Adrenal gland (tissue), 12 donors: ENCODE data around the gene MYRFL. TPM values are rescaled to one million over a fixed set of nuclear protein-coding genes. Genes with fewer than 3 reads are reported as not detected.
A peak's percentile ranks its signal among the peaks of the same experiment; 100 is the strongest.

Experiments
- DNase-seq, 7 donors: peaks; one replicate each; pipeline ENCODE4 v3.0.0-alpha.2; 2019 to 2020
- H3K27ac ChIP-seq, 5 donors: fragments of 200-600 bp; sonication (generic) in 4 of 5; 1 replicate in 3 of 5; 2 replicates in 2 of 5; pipeline versions ENCODE4 v1.5.1 to v1.8.0; 2016 to 2020; ENCODE audit warnings: mild to moderate bottlenecking in 1 of 5
- H3K27me3 ChIP-seq: fragments of 200-600 bp; 2 replicates; pipeline ENCODE4 v1.8.0; 2021
- H3K36me3 ChIP-seq, 2 donors: fragments of 200-600 bp; replicated peaks in 1 of 2; 1 replicate in 1 of 2; 2 replicates in 1 of 2; pipeline versions ENCODE4 v1.5.1 to v1.8.0; 2018 to 2022
- H3K4me1 ChIP-seq, 2 donors: fragments of 200-600 bp; replicated peaks in 1 of 2; 1 replicate in 1 of 2; 2 replicates in 1 of 2; pipeline versions ENCODE4 v1.5.1 to v1.8.0; 2018 to 2021
- H3K4me3 ChIP-seq, 4 donors: fragments of 200-600 bp; sonication (generic) in 3 of 4; one replicate each; pipeline ENCODE4 v1.5.1; 2016 to 2018
- H3K9me3 ChIP-seq, 3 donors: fragments of 200-600 bp; sonication (generic) in 1 of 3; replicated peaks in 1 of 3; 1 replicate in 2 of 3; 2 replicates in 1 of 3; pipeline versions ENCODE4 v1.5.1 to v1.8.0; 2016 to 2021
- POLR2A ChIP-seq, 2 donors: fragments of 450-650 bp; IDR thresholded peaks; one replicate each; pipeline ENCODE4 v1.6.1; 2017; ENCODE audit warnings: antibody characterized with exemption in 2 of 2, mild to moderate bottlenecking in 2 of 2, moderate library complexity in 1 of 2
- WGBS, 4 donors: extraction: QIAGEN DNeasy Blood & Tissue Kit in 2 of 4; methylation state at CpG; one replicate each; pipeline versions ENCODE4 v1.1.5 to v1.1.7; 2013 to 2017; 5-methylcytosine and 5-hydroxymethylcytosine counted together
- intact Hi-C, 2 donors: fragments of 100-400 bp; cut with DNase I; formaldehyde crosslinking; loops; one replicate each; pipeline versions ENCODE4 v1.14.1 to v1.15.0; 2022 to 2023
- polyA plus RNA-seq, 3 donors: library from polyadenylated mRNA; stranded (reverse); fragments of 200-250 nt in 2 of 3; fragments of 350-450 nt in 1 of 3; fragmentation: Illumina TruSeq in 1 of 3; extraction: RNeasy Lipid Tissue Mini Kit (QIAGEN cat#74804) in 1 of 3; gene quantifications; one replicate each; pipeline ENCODE4 v1.2.3, GENCODE V29; 2013 to 2014
- total RNA-seq, 9 donors: library from RNA; depleted of rRNA in 4 of 9; stranded (reverse); fragments of >200 nt in 4 of 9; fragments of 120-200 nt in 1 of 9; fragmentation: NEBNext Ultra II Directional in 1 of 9; extraction: Animal tissue kit (Norgen Biotek cat#: 25700) in 1 of 9; gene quantifications; one replicate each; pipeline versions ENCODE4 v1.1.0 to v1.2.4, GENCODE V29; 2013 to 2023
- TF ChIP-seq, protein P1 (sequence below), 6 experiments: fragments of 450-650 bp in 4 of 6; fragments of 200-600 bp in 2 of 6; sonication (generic) in 1 of 6; IDR thresholded peaks; 1 replicate in 5 of 6; 2 replicates in 1 of 6; pipeline versions ENCODE4 v1.5.1 to v1.8.0; 2016 to 2021; ENCODE audit warnings: antibody characterized with exemption in 6 of 6, mild to moderate bottlenecking in 2 of 6, moderate library complexity in 1 of 6
- donor health status: healthy with polysubstance abuse.
- donor health status: Bipolar disorder and iron deficiency.
- donor health status: DM: yes; HTN: yes; CAD: no.
- donor health status: DM: no; HTN: no; CAD: no.
- donor health status: DM: no; HTN: no; CAD: no.
- donor health status: DM: yes; HTN: yes; CAD: no.

The MYRFL gene
- total and polyA plus RNA-seq, 12 donors = 0.07 to 1.00 (median 0.30) TPM

DNA sequence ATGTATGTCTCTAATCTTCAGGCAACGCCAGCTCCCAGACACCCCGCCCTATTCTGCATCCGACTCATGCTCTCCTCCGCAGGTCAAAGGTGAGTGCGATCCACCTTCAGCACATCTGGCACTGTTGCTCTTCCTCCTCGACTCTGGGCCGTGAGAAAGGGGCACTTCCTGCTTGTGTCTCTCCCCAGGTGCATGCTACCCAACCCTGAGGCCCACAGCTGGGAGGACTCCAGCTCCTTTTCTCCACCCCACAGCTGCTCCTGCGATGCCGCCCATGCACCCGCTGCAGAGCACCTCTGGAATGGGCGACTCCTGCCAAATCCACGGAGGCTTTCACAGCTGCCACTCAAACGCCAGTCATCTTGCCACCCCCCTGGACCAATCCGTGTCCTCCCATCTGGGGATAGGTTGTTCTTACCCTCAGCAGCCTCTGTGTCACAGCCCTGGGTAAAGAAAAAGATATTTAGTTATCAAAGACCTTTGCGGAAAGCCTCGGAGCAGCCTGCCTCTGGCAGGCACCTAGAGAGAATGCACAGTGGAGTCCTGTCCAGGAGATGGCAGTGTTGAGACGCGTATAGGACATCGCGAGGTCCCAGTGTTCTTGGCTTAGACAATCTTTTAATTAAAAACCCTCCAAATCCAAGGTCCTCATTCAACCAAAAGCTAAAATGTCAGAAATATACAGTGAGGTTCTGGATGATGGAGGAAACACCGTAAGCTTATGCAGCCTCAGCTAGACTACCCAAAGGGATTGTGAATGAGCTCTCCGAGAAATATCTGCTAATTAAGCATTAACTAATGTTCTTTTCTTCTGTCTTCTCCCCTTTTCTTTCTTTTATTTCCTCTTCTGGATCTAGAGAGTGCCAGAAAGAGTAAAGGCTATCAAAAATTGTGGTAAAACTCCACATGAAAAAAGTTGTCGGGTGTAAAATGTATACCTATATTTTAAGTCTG is 54.3 kb downstream of the MYRFL start:
- H3K4me1 ChIP-seq = peaks cover 2 to 9% of the 10 kb centered on the region in 2 donors
- H3K36me3 ChIP-seq = no peaks in the 10 kb centered on the region
- DNase-seq = peak; percentile 60 to 92 (median 82)
- TF ChIP-seq POLR2A (IDR thresholded peaks at IDR 0.05) = no peak
- TF ChIP-seq, protein P1, sequence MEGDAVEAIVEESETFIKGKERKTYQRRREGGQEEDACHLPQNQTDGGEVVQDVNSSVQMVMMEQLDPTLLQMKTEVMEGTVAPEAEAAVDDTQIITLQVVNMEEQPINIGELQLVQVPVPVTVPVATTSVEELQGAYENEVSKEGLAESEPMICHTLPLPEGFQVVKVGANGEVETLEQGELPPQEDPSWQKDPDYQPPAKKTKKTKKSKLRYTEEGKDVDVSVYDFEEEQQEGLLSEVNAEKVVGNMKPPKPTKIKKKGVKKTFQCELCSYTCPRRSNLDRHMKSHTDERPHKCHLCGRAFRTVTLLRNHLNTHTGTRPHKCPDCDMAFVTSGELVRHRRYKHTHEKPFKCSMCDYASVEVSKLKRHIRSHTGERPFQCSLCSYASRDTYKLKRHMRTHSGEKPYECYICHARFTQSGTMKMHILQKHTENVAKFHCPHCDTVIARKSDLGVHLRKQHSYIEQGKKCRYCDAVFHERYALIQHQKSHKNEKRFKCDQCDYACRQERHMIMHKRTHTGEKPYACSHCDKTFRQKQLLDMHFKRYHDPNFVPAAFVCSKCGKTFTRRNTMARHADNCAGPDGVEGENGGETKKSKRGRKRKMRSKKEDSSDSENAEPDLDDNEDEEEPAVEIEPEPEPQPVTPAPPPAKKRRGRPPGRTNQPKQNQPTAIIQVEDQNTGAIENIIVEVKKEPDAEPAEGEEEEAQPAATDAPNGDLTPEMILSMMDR (IDR thresholded peaks at IDR 0.05) = peak; percentile 68 to 91 (median 86)
- H3K27me3 ChIP-seq = no peaks in the 10 kb centered on the region
- 23 to 34% (median 31%) methylated on average over 17 to 23 of the region's 23 CpGs for WGBS, 4 donors
- H3K4me3 ChIP-seq = peak overlapping the region in 1 of 4 donors; percentile 27
- H3K9me3 ChIP-seq = no peaks in the 10 kb centered on the region
- intact Hi-C loops = loop anchor here in 1 of 2 donors (5.0 kb wide), 2 partner anchors 97 to 843 kb away; no protein-coding TSS in a partner anchor
- no peak overlapping the region for H3K27ac ChIP-seq

DNA sequence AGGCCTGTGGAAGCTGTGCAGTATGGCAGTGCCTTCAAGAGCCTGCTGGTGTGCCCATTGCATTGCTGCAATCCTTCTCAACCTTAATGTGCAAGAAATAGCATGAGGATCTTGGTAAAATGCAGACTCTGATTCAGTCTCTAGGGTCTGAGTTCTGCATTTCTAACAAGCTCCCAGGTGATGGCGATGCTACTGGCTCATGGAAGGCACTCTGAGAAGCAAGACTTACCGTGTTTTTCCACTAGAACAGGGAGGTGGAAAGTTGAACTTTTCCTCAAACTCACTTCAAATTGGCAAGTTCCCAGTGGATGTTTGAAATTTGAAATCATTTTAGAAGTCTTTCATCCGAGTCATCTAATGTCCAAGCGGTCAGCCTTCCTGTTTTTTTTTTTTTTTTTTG is 55.5 kb downstream of the MYRFL start:
- no peaks in the 10 kb centered on the region for H3K9me3 ChIP-seq
- H3K4me3 ChIP-seq = no peak overlapping the region
- DNase-seq = no peak
- TF ChIP-seq POLR2A (IDR thresholded peaks at IDR 0.05) = no peak
- TF ChIP-seq, protein P1 (IDR thresholded peaks at IDR 0.05) = no peak
- no peaks in the 10 kb centered on the region for H3K36me3 ChIP-seq
- WGBS, 4 donors = 75 to 86% (median 82%) methylated on average over 4 of the region's 4 CpGs
- no peak overlapping the region for H3K27ac ChIP-seq
- H3K27me3 ChIP-seq = no peaks in the 10 kb centered on the region
- intact Hi-C loops = loop anchor here (5.0 to 10.0 kb wide), 3 partner anchors 697 to 854 kb away; no protein-coding TSS in a partner anchor
- H3K4me1 ChIP-seq = peaks cover 8 to 13% of the 10 kb centered on the region in 2 donors

DNA sequence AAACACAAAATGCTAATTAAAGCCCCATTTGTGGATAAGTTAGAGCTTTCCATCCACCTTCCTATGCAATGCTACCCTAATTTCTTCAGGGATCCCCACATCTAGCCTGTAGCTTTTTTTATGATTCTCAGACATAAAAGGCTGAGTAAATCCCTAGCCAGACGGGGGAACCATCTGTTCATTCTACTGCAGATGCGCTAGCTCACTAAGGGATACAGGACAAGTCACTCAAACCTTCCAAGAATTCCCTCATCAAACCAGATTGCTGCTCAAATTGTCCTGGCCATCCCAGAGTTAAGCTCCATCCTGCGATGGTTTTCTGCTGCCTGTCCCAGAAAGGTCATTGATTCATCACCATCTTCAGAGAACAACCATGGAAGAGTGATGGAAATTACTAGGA is 56.7 kb downstream of the MYRFL start:
- no peak for DNase-seq
- H3K27ac ChIP-seq = no peak overlapping the region
- intact Hi-C loops = loop anchor here (5.0 to 10.0 kb wide), 3 partner anchors 696 to 853 kb away; no protein-coding TSS in a partner anchor
- H3K27me3 ChIP-seq = no peaks in the 10 kb centered on the region
- peaks cover 8 to 13% of the 10 kb centered on the region in 2 donors for H3K4me1 ChIP-seq
- no peaks in the 10 kb centered on the region for H3K9me3 ChIP-seq
- H3K36me3 ChIP-seq = no peaks in the 10 kb centered on the region
- no peak overlapping the region for H3K4me3 ChIP-seq
- WGBS, 4 donors = 65 to 82% (median 74%) methylated on average over 3 of the region's 3 CpGs
- TF ChIP-seq POLR2A (IDR thresholded peaks at IDR 0.05) = no peak
- TF ChIP-seq, protein P1 (IDR thresholded peaks at IDR 0.05) = no peak

DNA sequence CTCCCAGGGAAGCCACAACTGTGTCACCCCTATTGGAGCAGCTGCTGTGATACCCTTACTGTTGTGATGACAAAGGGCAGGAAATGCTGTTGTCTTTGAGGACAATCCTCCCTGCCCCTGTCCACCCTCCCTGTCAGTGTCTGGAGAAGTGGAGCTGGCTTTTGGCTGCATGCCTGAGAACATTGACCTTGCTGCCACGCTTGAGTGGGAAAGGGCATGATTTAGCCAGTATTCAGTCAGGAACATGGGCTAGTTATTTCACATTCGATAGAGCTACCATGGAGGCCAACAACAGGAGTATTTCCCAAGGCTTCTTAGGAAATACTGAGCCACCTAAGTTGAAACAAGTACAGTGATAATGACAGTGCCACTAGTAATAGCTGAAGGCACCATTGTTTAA is 59.4 kb downstream of the MYRFL start:
- intact Hi-C loops = loop anchor here (5.0 to 10.0 kb wide), 3 partner anchors 693 to 850 kb away; no protein-coding TSS in a partner anchor
- 29 to 50% (median 36%) methylated on average over 1 to 2 of the region's 2 CpGs for WGBS, 4 donors
- Histone ChIP-seq H3K4me1 (peaks cover 8% of the 10 kb centered on the region in 2 donors), H3K27ac (no peak overlapping the region), H3K4me3 (no peak overlapping the region), H3K36me3 (no peaks in the 10 kb centered on the region), H3K9me3 (no peaks in the 10 kb centered on the region), H3K27me3 (no peaks in the 10 kb centered on the region)
- peak; percentile 59 to 81 (median 77) for DNase-seq
- TF ChIP-seq, protein P1 (IDR thresholded peaks at IDR 0.05) = no peak
- TF ChIP-seq POLR2A (IDR thresholded peaks at IDR 0.05) = no peak
